Skeletal muscle satellite cell (primary cell): ENCODE results near the gene CCDC47.
"Not testable (repeated sequence)": the region's sequence is repeated elsewhere in the genome, so short reads cannot be mapped to it uniquely, and the experiment has no call there.

ENCODE experiments used
- H3K27me3 ChIP-seq: 2 replicates; pipeline ENCODE4 v1.7.0; 2013; ENCODE audit warnings: low read length; ENCODE audit not compliant: control insufficient read depth, insufficient read depth
- H3K36me3 ChIP-seq: 2 replicates; pipeline ENCODE4 v1.7.0; 2013; ENCODE audit warnings: mild to moderate bottlenecking, control low read depth, low read length; ENCODE audit not compliant: insufficient read depth
- H3K4me1 ChIP-seq: 2 replicates; pipeline ENCODE4 v1.7.0; 2013; ENCODE audit warnings: low read length; ENCODE audit not compliant: control insufficient read depth, insufficient read depth
- H3K4me2 ChIP-seq: 2 replicates; pipeline ENCODE4 v1.7.0; 2013; ENCODE audit warnings: mild to moderate bottlenecking, low read length
- H3K4me3 ChIP-seq: 2 replicates; pipeline ENCODE4 v1.7.0; 2013; ENCODE audit warnings: low read length
- H3K9ac ChIP-seq: 2 replicates; pipeline ENCODE4 v1.7.0; 2013; ENCODE audit warnings: mild to moderate bottlenecking, low read depth, low read length, moderate library complexity
- H3K9me3 ChIP-seq: replicated peaks from 2 replicates; pipeline ENCODE4 v1.7.0; 2013; ENCODE audit warnings: mild to moderate bottlenecking, control low read depth, low read length

CCDC47 gene

GRCh38 chr17:63753215-63753614, 20.2 kb downstream of the CCDC47 start:
- Histone ChIP-seq H3K36me3 (peaks cover 62% of the 10 kb centered on the region), H3K4me1 (no peaks in the 10 kb centered on the region)

DNA sequence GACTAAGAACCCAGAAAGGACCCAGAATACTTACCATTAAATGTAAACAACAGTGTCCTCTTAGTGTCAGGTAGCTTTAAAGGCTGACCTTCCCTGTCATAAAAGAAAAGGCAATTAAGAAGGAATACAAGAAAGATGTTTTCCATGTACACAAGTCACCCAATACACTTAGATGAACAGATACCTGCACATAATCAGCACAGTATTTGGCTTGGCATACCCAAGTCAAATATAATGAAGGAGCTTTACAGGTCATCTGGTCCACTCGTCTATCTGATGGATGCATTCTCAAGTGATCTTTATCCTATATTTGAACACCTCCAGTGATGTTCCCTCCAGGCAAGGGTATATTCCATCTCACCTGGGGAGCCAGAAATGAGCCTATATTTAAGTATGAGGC, 20.7 kb downstream of the CCDC47 start:
- no peaks in the 10 kb centered on the region for H3K27me3 ChIP-seq
- H3K36me3 ChIP-seq = peaks cover 59% of the 10 kb centered on the region
- H3K4me3 ChIP-seq = no peak overlapping the region
- H3K4me1 ChIP-seq = no peaks in the 10 kb centered on the region
- no peaks in the 10 kb centered on the region for H3K9me3 ChIP-seq
- H3K9ac ChIP-seq = no peak overlapping the region
- H3K4me2 ChIP-seq = no peak overlapping the region

More at GRCh38 chr17:63753215-63753614, 20.2 kb downstream of the CCDC47 start:
- Histone ChIP-seq H3K9me3 (no peaks in the 10 kb centered on the region), H3K27me3 (no peaks in the 10 kb centered on the region), H3K4me3 (no peak overlapping the region), H3K4me2 (no peak overlapping the region), H3K9ac (no peak overlapping the region)

DNA sequence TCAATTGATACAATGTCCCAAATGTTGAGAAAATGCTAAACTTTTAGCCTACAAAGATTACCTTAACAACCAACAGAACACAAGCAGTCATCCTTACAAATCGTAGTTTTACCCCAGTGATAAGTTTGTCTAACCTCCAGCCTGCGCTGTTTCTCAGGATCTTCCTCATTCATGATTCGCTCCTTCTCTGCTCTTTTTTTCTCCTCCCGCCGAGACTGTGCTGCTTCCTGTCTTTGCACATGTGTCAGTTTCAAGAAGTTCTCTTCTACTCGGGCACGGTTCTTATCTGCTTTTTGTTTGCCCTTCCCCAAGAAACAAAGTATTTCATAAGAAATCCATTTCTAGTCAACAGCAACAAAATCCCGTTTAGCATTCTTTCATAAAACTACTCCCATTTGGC, 21.6 kb downstream of the CCDC47 start:
- H3K36me3 ChIP-seq = peaks cover 53% of the 10 kb centered on the region
- H3K4me3 ChIP-seq = no peak overlapping the region
- H3K9ac ChIP-seq = no peak overlapping the region

GRCh38 chr17:63741408-63742173, 31.8 kb downstream of the CCDC47 start, which contains the start of gene STRADA:
Gene STRADA, minus strand, starts transcription at chr17:63741799. Its CDS starts 13,430 bp downstream, at chr17:63728369.
- Histone ChIP-seq H3K4me1 (peaks cover 9% of the 10 kb centered on the region), H3K4me3 (peak within 1 kb of the TSS; percentile 98), H3K9ac (peak within 1 kb of the TSS; percentile 94), H3K27me3 (no peaks in the 10 kb centered on the region), H3K9me3 (no peaks in the 10 kb centered on the region), H3K36me3 (peaks cover 15% of the 10 kb centered on the region), H3K4me2 (peak within 1 kb of the TSS; percentile 99)

More for the DNA sequence above, 21.6 kb downstream of the CCDC47 start:
- Histone ChIP-seq H3K4me1 (no peaks in the 10 kb centered on the region), H3K4me2 (no peak overlapping the region), H3K27me3 (no peaks in the 10 kb centered on the region), H3K9me3 (no peaks in the 10 kb centered on the region)

GRCh38 chr17:63741143-63741407, 32.3 kb downstream of the CCDC47 start:
- Histone ChIP-seq H3K9me3 (no peaks in the 10 kb centered on the region), H3K36me3 (peaks cover 11% of the 10 kb centered on the region), H3K9ac (peak overlapping the region; percentile 94), H3K4me3 (peak overlapping the region; percentile 98), H3K27me3 (no peaks in the 10 kb centered on the region), H3K4me2 (peak overlapping the region; percentile 99), H3K4me1 (peaks cover 9% of the 10 kb centered on the region)

DNA sequence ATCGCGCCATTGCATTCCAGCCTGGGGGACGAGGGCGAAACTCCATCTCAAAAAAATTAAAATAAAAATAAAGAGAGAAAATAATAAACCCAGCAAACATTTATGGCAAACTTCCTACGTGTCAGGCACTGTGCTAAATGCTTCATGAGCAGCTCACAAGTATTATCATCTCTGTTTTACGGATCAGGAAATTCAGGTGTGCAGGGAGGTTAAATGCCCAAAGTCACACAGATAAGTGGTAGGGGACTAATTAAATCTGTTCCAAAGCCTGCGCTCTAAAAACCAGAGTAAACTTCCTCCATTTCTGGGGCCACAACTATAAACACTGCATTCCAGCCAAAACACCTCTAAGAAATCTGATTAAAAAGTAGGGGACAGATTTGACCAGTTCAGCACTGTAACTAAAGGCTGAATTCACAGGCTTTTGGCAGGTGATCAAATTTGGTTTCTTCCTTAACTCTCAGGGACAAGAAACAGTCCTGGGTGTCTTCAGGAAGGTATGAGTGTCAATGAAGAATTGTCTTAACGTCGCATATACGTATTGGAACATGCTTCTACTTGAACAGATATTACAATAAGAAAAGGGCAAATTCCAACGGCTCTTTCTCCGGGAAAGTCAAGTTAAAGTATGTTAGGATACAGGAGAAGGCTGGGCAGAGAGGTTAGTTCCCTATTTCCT, 32.8 kb downstream of the CCDC47 start:
- Histone ChIP-seq H3K36me3 (peaks cover 6% of the 10 kb centered on the region), H3K27me3 (no peaks in the 10 kb centered on the region), H3K4me1 (peaks cover 9% of the 10 kb centered on the region), H3K4me3 (peak overlapping the region; percentile 98), H3K9me3 (no peaks in the 10 kb centered on the region), H3K9ac (peak overlapping the region; percentile 94), H3K4me2 (peak overlapping the region; percentile 99)

- Histone ChIP-seq H3K4me1 (peaks cover 6% of the 10 kb centered on the region), H3K27me3 (no peaks in the 10 kb centered on the region), H3K9me3 (no peaks in the 10 kb centered on the region), H3K9ac (no peak overlapping the region), H3K4me2 (no peak overlapping the region), H3K36me3 (no peaks in the 10 kb centered on the region), H3K4me3 (no peak overlapping the region)
Observed at GRCh38 chr17:63735691-63736090, 37.7 kb downstream of the CCDC47 start.

DNA sequence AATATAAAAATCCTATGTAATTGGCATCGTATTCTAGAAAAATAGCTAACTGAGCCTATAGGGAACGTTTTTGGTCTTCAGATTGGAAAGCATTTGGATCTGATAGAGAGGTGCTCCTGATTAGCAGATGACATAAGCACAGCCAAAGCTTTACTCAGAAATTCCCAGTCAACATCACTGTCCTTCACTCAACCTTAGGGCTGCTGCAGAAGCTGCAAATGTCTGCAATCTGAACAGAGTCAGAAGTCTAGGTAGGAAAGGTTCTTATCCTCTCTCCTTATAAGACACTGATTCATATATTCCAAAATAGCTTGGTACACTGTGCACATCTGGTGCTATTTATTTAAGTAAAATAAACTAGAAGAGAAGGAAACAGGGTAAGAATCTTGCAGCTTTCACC, 51.0 kb downstream of the CCDC47 start:
- Histone ChIP-seq H3K4me1 (no peaks in the 10 kb centered on the region), H3K9me3 (no peaks in the 10 kb centered on the region), H3K36me3 (peaks cover 10% of the 10 kb centered on the region), H3K4me2 (no peak overlapping the region), H3K9ac (no peak overlapping the region), H3K27me3 (no peaks in the 10 kb centered on the region), H3K4me3 (no peak overlapping the region)

- not testable (repeated sequence) for H3K4me1 ChIP-seq, H3K27me3 ChIP-seq, H3K4me2 ChIP-seq, H3K9ac ChIP-seq, H3K9me3 ChIP-seq, H3K4me3 ChIP-seq, H3K36me3 ChIP-seq
Observed at GRCh38 chr17:63720194-63720593, 53.2 kb downstream of the CCDC47 start.

DNA sequence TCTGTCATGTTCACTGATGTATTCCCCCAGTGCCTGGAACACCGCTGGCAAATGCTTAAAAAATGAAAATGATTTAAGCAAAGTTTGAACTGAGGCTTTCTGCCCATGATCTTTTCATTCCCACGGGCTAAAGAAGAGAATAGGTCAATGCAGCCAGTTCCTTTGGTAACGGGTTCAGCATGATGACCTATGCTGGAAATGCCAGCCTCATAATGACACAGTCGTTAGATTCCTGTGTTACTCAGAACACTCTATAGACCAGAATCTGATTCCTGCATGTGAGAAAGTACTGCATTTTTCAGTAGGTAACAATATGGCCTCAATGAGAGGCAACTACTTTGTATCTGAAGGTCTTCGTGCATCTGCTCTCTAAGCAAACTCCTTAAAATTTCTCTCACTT, 54.4 kb downstream of the CCDC47 start:
- Histone ChIP-seq H3K36me3 (peaks cover 3% of the 10 kb centered on the region), H3K4me2 (no peak overlapping the region), H3K9ac (no peak overlapping the region), H3K4me3 (no peak overlapping the region), H3K27me3 (no peaks in the 10 kb centered on the region), H3K9me3 (no peaks in the 10 kb centered on the region), H3K4me1 (peaks cover 7% of the 10 kb centered on the region)

DNA sequence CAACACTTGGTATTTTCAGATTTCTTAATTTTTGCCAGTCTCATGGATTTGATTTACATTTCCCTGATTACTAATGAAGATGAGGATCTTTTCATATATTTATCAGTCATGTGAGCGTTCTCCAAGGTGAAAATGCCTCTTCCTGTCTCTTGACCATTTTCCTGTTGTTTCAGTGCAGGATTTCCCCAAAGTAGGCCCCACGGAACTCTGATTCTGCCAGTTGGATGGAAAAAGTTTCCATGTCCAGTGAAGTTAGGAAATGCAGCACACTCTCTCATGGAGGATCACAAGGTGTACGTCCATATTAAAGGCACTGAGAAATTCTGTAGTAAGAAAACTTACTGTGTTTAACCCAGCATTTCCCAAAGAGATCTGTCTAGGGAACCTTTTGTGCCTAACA, 57.0 kb downstream of the CCDC47 start:
- peaks cover 7% of the 10 kb centered on the region for H3K4me1 ChIP-seq
- H3K9ac ChIP-seq = no peak overlapping the region
- H3K36me3 ChIP-seq = peaks cover 15% of the 10 kb centered on the region
- H3K9me3 ChIP-seq = no peaks in the 10 kb centered on the region
- H3K4me3 ChIP-seq = no peak overlapping the region
- no peak overlapping the region for H3K4me2 ChIP-seq
- no peaks in the 10 kb centered on the region for H3K27me3 ChIP-seq
